HG03196 (cell line): ENCODE results near the gene PAX5.

Experiments used
- ATAC-seq: cut with Tn5 transposase; IDR thresholded peaks from one replicate; pipeline ENCODE4 v1.9.1; 2021; ENCODE audit not compliant: unreplicated experiment

Gene PAX5

DNA sequence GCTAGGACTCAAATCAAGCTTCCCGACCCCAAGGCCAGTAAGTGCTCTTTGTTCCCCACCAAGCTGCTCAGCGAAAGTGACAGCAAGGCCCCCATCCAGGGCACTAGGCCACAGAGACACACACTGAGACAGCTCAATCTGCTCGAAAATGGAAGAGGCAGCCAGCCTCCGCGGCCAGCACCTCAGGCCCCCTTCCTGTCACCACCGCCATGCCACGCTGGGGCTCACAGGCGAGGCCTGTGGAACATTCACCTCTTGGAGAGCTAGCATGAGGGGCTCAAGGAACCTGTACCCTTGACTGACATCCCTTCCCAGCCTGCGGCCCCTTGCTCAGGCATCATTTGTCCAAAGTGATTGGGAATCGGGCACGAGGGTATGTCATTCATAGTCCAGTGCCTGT, 71.4 kb downstream of the PAX5 start:
- ATAC-seq, result no peak

DNA sequence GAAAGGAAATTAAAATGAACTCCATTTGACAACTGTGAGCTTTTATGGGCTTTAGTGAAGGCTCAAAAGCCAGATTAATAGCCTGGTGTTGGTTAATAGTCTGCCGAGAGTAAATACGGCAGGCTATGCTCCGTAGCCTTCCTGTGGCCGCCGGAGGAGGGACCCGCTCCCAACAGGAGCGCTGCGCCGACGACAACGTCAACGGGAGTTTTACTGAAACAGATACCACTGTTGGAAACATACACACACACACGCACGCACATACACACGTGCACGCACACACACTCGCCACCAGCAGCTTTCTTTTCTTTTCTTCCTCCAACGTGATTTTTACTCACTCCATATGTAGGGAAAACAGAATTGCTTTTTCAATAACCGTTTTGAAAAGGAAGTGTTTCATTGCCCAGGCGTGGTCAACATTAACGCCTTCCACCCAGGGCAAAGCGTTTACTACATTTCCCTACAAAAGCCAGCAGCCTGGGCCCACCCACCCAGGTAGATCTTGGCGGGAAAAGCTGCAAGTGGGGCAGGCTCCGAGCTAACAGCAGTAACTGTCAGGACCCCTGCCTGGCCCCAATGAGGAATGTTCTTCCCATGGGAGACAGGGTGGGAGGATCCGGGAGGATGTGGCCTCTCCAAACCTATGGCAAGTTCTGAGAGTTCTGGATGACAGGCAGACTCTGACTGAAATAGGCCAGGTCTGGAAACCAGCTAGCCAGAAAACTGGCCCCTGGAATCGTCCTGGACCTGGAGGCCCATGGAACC, 72.3 kb downstream of the PAX5 start:
- ATAC-seq, result no peak

DNA sequence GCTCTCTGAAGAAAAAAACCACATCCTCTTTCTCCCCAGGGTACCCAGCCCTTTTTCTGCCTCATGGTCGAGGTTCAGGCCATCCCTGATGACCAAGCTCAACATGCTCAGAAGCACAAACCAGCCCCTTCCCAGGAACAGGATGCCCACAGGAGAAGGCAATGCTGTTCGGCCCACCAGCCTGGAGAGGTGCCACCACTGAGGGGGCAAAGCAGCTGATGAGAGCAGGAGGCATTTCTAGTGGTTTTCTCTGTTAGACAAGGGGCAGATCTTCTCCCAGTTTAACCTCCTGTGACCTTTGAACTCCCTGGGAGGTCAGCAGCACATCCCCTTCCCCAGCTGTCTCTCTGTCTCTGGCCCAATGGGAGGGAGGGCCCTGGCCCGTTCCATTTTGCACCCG, 73.0 kb downstream of the PAX5 start:
- no peak for ATAC-seq

DNA sequence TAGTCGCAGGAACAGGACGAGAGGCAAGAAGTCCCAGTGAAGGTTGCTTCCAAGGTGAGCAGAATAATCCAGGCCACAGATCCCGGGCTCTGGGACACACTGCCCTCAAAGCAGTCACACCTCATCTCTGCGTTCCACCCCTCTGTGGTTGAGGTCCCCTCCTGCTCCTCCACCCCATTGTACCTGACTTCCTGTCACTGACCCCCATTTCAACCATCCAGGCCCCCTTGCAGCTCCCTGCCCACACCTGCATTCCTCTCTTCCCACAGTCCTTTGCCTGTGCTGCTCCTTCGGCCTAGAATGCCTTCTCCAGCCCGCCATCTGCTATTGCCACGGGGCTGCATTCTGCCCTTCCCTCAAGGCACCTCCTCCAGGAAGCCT, 73.5 kb downstream of the PAX5 start:
- no peak for ATAC-seq

DNA sequence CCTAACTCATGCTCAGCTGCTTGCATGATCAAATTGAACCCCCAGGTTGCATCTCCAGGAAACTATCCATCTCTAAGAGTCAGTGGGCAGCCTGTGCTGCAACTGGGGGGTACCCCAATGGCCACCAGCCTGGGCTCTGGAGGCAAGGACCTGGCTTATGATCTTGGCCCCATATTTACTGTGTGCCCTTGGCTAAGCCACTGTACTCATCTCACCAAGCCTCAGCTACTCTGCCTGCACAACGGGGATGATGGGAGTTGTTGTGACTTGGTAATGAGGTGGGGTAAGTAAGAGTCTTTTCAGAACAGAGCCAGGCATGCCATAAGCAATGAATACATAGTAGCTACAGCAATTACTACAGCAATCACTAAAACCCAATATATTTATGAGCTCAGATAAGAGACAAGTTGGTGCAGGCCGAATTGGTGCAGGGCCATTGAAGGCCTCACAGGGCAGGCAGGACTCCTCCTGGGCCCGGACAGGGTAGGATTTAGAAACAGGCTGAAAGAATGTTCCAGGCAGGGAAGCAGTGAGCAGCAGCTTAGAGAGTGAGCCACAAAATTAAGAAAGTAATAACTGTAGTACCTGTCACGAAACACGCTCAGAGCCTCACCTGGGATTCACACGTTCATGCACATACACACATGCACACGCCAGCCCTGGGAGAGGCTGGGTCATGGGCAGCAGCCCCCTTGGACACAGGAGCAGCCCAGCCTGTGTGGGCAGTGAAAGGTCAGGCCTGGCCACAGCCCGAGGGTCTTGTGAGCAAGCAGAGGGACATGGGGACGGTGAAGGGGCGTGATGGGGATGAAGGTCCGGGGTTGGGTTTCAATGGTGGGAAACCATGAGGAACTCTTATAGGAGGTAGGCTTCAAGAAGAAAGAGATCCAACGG, 74.1 kb downstream of the PAX5 start:
- ATAC-seq, result no peak

DNA sequence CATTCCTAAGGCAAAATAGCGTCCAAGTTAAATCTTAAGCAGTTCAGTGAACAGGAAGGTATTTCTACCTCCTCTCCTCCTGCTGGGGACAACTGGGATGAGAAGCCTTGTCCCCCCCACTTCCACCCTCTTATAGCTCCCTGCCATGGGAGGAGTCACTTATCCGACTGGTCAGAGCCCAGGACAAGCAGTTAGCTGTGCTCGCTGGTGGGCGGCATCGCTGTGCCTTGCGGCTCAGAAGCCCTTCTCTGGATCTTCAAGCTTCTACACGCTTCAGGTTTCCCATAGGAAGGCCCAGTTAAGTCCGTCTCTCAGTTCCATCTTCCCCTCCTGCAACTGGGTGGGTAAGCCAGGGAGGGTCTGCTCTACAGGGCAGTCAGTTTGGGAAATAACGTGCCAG, 77.2 kb downstream of the PAX5 start:
- no peak for ATAC-seq

DNA sequence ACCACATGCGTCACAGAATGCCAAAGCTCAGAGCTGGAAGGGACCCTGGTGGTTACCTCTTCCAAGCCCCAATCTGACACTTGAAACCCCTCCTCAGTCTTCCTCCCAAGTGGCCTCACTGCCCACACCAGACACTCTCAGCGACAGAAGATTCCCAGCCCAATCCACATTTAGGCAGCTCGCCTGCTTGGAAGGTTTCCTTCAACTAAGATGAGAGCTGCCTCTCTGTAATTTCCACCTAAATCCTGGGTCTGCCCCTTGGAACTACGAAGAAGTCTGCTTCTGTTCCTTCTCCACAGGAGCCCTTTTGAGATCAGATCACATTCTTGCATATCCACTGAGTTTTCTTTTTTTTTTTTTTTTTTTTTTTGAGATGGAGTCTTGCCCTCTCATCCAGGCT, 83.7 kb downstream of the PAX5 start:
- no peak for ATAC-seq

DNA sequence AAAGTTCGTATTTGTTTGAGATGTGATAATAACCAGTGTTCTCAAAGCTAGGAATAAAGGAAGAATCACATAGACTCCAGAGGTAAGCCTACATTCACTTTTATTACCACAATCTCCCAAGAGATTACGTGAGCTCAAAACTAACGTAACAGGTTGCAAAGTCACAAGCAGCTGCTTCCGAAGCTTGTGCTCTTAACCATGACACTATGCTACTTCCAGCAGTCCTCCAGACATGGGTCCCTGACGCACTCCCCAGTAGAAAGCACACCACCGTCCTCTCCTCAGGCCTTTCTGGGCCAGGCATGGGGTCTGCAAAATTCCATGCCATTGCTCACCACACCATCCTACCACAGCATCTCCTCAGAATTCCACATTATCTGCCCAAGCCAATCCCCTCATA, 84.6 kb downstream of the PAX5 start:
- no peak for ATAC-seq

DNA sequence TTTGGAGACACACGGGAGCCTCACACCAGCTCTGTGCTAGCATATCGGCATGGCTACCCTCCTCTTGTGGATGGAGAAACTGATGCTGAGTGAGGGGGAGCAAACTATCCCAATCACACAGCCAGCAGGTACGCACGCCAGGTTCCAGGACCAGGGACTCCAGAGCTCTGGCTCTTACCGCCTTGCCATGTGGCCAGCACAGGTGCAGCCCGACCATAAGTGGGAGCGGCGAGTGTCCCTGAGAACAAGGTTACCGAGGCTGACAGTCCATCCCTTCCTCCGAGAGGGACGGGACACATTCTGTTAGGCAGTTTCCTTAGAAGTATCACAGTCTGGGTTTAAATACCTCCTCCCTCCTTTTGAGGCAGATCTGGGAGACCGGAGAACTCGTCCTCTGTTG, 86.0 kb downstream of the PAX5 start:
- no peak for ATAC-seq

DNA sequence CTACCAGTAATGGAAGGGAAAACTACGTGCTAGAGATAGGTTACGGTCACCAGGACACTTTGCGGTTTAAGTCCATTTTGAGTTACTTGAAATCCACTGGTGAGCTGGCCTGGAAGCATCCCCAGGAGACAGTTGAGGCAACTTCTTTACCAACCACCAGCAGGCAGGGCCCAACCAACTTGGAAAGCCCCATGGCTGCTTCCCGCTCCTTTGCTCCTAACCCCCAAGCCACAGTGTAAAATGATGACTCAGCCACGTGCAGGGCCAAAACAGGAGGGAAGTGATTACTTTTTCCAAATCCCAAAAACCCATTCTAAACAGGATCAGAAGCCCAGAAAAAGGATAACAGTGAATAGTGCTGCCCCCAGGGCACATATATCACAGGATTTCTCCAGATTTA, 87.4 kb downstream of the PAX5 start:
- no peak for ATAC-seq

DNA sequence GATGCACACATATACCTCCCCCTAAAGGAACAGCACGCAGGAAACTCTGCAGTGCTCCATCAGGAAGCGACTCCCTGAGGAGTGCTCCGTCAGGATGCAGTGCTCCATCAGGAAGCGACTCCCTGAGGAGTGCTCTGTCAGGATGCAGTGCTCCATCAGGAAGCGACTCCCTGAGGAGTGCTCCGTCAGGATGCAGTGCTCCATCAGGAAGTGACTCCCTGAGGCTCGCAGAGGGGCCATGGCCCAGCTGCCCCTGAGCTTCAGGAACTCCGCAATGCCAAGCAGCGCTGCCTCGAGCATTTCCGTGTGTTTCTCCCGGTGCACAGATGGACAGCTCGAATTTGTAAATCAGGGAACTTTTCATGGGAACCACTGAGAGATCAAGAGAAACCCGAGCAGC, 88.1 kb downstream of the PAX5 start:
- no peak for ATAC-seq

DNA sequence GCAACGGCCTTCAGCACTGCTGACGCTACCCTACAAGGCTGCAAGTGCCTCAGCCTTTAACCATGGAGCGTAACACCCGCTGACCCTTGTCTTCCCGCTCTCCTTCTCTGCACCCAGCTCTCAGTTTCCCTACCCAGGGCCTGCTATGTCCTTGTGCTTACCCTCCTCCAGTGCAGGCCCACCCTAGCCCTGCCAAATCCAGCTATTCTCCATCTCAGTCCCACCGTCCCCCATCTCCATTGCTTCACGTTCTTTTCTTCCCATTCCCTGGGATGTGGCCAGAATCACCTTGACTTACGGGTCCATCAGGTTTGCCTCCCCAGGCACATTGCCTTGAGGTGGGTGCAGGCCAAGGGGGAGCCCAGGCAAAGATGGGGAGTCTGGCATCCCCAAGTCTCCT, 91.2 kb downstream of the PAX5 start:
- no peak for ATAC-seq

DNA sequence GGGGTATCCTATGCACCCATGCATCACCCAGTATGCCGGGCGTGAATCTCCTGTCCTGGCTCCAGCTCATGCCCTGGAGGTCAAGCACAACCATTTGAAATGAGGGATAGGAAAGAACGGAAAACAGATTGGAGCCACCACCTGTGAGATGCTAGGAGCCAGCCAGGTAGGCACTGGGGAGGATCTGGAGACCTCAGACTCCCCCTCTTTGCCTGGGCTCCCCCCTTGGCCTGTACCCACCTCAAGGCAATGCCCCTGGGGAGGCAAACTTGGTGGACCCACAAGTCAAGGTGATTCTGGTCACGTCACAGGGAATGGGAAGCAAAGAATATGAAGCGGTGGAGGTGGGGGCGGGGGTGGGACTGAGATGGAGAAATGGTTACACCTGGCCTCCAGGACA, 92.6 kb downstream of the PAX5 start:
- no peak for ATAC-seq

DNA sequence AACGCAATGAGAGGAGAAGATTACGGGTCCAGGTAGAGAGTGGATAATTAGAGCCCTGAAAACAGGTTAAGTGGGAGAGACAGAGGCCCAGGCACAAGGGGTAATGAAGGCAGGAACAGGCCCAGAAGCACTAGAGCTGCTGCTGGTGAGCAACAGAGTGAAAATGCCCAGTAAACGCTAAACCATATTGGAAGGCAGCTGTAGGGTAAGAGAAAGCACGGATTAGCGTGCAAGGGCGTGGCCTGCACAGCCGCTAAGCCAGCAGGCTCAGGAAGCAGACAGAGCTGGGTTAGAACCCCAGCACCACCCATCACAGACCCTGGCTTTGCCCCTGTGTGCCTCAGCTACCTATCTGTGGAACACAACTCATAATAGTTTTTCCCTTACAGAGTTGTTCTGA, 93.2 kb downstream of the PAX5 start:
- no peak for ATAC-seq

DNA sequence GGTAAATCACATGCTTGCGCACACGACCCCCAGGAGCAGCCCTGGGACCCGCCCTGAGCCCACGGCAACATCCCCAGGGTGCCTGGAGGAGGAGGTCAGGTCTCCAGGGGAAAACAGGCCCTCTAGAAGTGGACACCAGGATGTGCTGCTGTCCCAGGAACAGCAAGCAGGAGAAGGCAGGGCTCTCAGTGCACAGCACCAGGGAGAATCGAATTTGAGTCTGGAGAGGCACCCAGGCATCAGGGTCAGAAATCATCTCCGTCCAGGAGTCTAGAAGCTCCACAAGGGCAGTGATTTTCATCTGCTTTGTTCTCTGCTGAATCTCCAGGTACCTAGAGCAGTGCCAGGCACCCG, 93.6 kb downstream of the PAX5 start:
- ATAC-seq, result no peak

DNA sequence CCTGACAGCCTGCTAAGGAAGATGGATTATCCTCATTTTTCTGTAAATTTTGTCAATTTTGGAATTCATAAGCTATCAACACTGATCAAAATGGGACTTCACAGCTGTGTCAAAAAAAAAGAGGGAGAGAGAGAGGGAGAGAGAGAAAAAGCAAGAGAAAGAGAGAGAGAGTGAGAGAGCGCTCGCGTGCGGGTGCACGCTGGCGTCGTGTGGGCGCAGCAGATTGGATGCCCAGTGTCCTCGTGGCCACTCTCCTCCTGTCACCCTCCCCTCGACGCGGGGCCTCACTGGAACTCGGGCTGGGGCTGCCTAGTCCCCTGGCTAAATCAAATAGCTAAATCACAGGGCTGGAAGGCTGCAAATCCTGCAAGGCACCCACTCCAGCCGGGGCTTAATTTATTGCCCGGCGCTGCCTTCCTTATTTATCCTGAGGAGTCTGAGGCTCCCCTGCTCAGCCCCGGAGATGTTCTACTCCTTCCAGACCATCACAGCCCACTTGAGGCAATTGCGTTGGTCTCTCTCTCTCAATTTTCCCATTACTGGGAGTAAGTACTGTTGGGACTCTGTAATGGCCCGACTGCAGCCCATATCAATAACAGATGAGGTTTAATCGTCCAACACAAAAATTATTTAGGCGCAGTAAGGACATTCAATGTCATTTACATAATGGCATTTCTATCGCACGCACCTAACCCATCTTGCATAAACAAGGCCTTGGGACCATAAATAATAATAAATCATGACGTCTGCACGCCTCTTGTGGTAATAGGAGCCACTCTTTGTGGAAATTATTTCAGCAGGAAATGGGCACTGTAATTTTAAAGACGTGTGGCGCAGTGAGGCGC, 94.2 kb downstream of the PAX5 start:
- ATAC-seq, result no peak

DNA sequence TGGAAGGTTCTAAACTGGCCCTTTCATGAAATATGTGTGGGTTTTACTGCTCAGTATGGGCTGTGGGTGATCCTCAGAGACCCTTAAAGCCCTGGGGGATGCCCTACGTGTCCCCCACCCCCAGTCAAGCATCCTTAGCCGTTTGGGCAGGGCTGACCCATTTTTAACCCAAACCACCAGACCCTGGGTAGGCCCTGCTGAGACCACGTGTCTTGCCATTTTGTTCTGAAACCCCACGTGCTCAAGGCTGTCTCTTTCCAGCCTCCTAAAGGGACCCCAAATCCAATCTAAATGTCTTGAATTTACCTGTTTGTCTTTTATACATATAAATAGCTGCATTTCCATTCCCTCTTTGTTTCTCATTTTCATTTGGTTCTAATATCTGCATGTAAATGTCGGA, 94.9 kb downstream of the PAX5 start:
- ATAC-seq, result no peak

DNA sequence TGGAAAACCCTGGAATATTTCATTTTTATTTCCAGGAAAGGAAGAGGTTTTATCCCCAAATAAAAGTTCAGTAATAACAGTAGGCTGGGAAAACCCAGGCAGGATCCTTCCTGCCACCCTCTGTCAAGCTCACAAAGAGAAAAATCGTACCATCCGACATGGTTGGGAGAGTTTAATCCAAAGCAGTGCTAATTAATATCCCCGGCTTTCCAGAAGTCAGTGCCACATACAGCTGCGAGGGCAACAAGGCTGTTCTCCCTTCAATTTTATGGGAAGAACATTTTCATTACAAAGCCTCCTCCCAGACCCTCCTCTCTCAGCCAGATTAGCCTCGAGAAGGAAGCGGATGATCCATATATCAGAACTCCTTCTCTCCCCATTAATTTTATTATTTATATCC, 95.5 kb downstream of the PAX5 start:
- ATAC-seq, result no peak

DNA sequence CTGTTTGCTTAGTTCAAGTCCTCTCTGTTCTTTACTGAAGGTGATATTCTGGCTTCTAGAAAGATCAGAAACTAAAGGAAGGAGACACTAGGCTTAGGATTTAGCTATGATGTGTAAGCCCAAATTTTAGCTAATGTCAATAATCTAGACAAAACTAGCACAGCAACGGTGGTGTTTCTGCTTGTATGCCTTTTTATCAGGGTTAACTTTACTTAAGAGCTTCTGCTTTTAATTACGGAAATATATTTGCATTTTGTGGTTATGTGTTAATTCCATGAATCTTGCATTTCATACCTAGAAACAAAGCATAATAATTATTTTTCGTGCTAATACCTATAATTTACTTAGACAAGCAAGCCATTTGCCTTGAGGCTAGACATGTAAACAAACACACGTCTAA, 96.1 kb downstream of the PAX5 start:
- ATAC-seq, result no peak

DNA sequence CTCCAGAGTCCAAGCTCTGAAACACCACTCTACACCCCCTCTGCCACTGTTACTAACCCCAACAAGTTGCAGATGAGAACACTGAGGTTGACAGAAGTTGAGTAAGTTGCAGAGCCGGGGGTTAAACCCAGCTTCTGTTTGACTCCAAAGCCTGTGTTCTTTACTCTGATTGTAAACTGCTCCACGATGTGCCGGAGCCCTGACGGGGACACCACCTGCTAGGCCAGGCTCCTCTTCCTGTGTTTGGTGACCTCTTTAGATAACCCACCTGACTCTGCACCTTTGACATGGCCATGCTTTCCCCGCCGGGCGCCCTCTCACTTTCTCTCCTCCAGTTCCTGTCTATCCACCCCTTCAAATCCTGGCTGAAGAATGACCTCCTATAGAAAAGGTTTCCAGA, 96.7 kb downstream of the PAX5 start:
- ATAC-seq, result no peak

DNA sequence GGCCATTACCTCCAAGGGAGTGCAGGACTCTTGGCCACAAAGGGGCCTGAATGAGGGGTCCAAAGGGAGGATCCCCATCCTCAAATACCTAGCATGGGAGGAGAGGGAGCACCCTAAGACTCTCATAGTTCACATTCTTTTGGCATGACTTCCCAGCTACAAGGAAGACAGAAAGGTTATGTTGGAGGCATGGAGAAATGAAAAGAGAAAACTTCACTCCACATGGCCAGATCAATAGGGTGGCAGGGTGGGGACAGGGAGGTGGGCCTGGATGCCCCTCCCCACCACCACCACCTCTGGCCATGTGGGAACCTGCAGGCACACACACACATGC, 97.6 kb downstream of the PAX5 start:
- no peak for ATAC-seq
